ENCODE measurements around the gene OSM.

OSM gene

GRCh38 chr22:30285176-30285845 lies 18.7 kb upstream of the OSM start:
- DNase-seq (ENCODE audit: low read depth in 3 of 3) = no peak

GRCh38 chr22:30284666-30285065 lies 18.0 kb upstream of the OSM start:
- no peak for DNase-seq (ENCODE audit: low read depth in 3 of 3)

GRCh38 chr22:30284172-30284571 lies 17.5 kb upstream of the OSM start:
- DNase-seq (ENCODE audit: low read depth in 3 of 3) = no peak

GRCh38 chr22:30283342-30283741 lies 16.7 kb upstream of the OSM start:
- DNase-seq (ENCODE audit: low read depth in 3 of 3) = no peak

- DNase-seq (ENCODE audit: low read depth in 3 of 3) = no peak
Measured at GRCh38 chr22:30282616-30283046, 16.0 kb upstream of the OSM start.

- DNase-seq (ENCODE audit: low read depth in 3 of 3) = no peak
Measured at GRCh38 chr22:30280505-30280904, 13.9 kb upstream of the OSM start.

- no peak for DNase-seq (ENCODE audit: low read depth in 3 of 3)
Measured at GRCh38 chr22:30279932-30280331, 13.3 kb upstream of the OSM start.

- no peak for DNase-seq (ENCODE audit: low read depth in 3 of 3)
Measured at GRCh38 chr22:30279046-30279788, 12.6 kb upstream of the OSM start.

- DNase-seq (ENCODE audit: low read depth in 3 of 3) = no peak
Measured at GRCh38 chr22:30277547-30278344, 11.1 kb upstream of the OSM start.

- DNase-seq (ENCODE audit: low read depth in 3 of 3) = no peak
Measured at GRCh38 chr22:30276039-30276438, 9.4 kb upstream of the OSM start.

GRCh38 chr22:30275625-30276024 lies 9.0 kb upstream of the OSM start:
- no peak for DNase-seq (ENCODE audit: low read depth in 3 of 3)

GRCh38 chr22:30274437-30274812 lies 7.8 kb upstream of the OSM start:
- no peak for DNase-seq (ENCODE audit: low read depth in 3 of 3)

GRCh38 chr22:30273711-30274436 lies 7.2 kb upstream of the OSM start:
- DNase-seq (ENCODE audit: low read depth in 3 of 3) = no peak

- DNase-seq (ENCODE audit: low read depth in 3 of 3) = no peak
Measured at GRCh38 chr22:30272781-30273601, 6.3 kb upstream of the OSM start.

GRCh38 chr22:30270832-30271231 lies 4.2 kb upstream of the OSM start:
- no peak for DNase-seq (ENCODE audit: low read depth in 3 of 3)

GRCh38 chr22:30268331-30268730 lies 1.7 kb upstream of the OSM start:
- DNase-seq (ENCODE audit: low read depth in 3 of 3) = no peak

- DNase-seq (ENCODE audit: low read depth in 3 of 3) = peak in 1 of 3 experiments; percentile 64
Measured at GRCh38 chr22:30267382-30268302, 991 bp upstream of the OSM start.

GRCh38 chr22:30265823-30266444 lies 717 bp downstream of the OSM start:
- DNase-seq (ENCODE audit: low read depth in 3 of 3) = peak; percentile 70 to 87 (median 77)

- DNase-seq (ENCODE audit: low read depth in 3 of 3) = no peak
Measured at GRCh38 chr22:30265131-30265720, 1.4 kb downstream of the OSM start.

Measured in stimulated activated CD4-positive, alpha-beta T cell treated with anti-CD3 and anti-CD28 coated beads, TNF-alpha, amount 100 ng/mL, for 24 hours (primary cell).